Liver (tissue), 3 donors: ENCODE results near the gene MRTFB.

ENCODE experiments used
- CTCF ChIP-seq: fragments of 150-350 bp; IDR thresholded peaks from 2 replicates; pipeline ENCODE4 v1.5.1; 2017; ENCODE audit warnings: improper control_type of control experiment, low read depth, low read length; ENCODE audit not compliant: missing input control
- EGR1 ChIP-seq, 2 donors: IDR thresholded peaks; 2 replicates each; pipeline ENCODE4 v1.6.1; 2016 to 2018; ENCODE audit warnings: antibody characterized with exemption in 2 of 2, low read depth in 2 of 2
- GABPA ChIP-seq, 2 donors: IDR thresholded peaks in 1 of 2; conservative IDR thresholded peaks in 1 of 2; 2 replicates each; pipeline ENCODE4 v1.6.1; 2016; ENCODE audit warnings: antibody characterized with exemption in 2 of 2, mild to moderate bottlenecking in 1 of 2, moderate library complexity in 1 of 2
- HNF4A ChIP-seq, 2 donors: conservative IDR thresholded peaks; 2 replicates each; pipeline ENCODE4 v1.6.1; 2016; ENCODE audit warnings: antibody characterized with exemption in 2 of 2, mild to moderate bottlenecking in 2 of 2
- JUND ChIP-seq, 2 donors: IDR thresholded peaks; 2 replicates each; pipeline ENCODE4 v1.6.1; 2016; ENCODE audit warnings: antibody characterized with exemption in 2 of 2
- RAD21 ChIP-seq, 2 donors: IDR thresholded peaks; 2 replicates each; pipeline ENCODE4 v1.6.1; 2016; ENCODE audit warnings: antibody characterized with exemption in 2 of 2, mild to moderate bottlenecking in 2 of 2
- REST ChIP-seq: IDR thresholded peaks from 2 replicates; pipeline ENCODE4 v1.6.1; 2016; ENCODE audit warnings: antibody characterized with exemption, mild to moderate bottlenecking
- RXRA ChIP-seq, 2 donors: IDR thresholded peaks; 2 replicates each; pipeline ENCODE4 v1.6.1; 2017 to 2018; ENCODE audit warnings: antibody characterized with exemption in 2 of 2, mild to moderate bottlenecking in 1 of 2
- TAF1 ChIP-seq: conservative IDR thresholded peaks from 2 replicates; pipeline ENCODE4 v1.6.1; 2016; ENCODE audit warnings: antibody characterized with exemption, mild to moderate bottlenecking
- YY1 ChIP-seq: IDR thresholded peaks from 2 replicates; pipeline ENCODE4 v1.6.1; 2016; ENCODE audit warnings: antibody characterized with exemption, mild to moderate bottlenecking
- TF ChIP-seq, protein P1 (sequence below): IDR thresholded peaks from 2 replicates; pipeline ENCODE4 v1.6.1; 2016; ENCODE audit warnings: antibody characterized with exemption
- donor health status: healthy.
- donor health status: healthy.

GRCh38 chr16:14041164-14041563 is 30.0 kb upstream of the MRTFB start:
- TF ChIP-seq RAD21 (IDR thresholded peaks at IDR 0.05): no peak
- TF ChIP-seq CTCF: no peak
- no peak for TF ChIP-seq HNF4A (conservative IDR thresholded peaks at IDR 0.05)
- TF ChIP-seq TAF1: no peak
- TF ChIP-seq GABPA (IDR thresholded peaks at IDR 0.05 in 1 of 2, conservative IDR thresholded peaks at IDR 0.05 in 1 of 2): no peak
- TF ChIP-seq REST: no peak
- TF ChIP-seq, protein P1, sequence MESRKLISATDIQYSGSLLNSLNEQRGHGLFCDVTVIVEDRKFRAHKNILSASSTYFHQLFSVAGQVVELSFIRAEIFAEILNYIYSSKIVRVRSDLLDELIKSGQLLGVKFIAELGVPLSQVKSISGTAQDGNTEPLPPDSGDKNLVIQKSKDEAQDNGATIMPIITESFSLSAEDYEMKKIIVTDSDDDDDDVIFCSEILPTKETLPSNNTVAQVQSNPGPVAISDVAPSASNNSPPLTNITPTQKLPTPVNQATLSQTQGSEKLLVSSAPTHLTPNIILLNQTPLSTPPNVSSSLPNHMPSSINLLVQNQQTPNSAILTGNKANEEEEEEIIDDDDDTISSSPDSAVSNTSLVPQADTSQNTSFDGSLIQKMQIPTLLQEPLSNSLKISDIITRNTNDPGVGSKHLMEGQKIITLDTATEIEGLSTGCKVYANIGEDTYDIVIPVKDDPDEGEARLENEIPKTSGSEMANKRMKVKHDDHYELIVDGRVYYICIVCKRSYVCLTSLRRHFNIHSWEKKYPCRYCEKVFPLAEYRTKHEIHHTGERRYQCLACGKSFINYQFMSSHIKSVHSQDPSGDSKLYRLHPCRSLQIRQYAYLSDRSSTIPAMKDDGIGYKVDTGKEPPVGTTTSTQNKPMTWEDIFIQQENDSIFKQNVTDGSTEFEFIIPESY: no peak
- TF ChIP-seq YY1: no peak
- no peak for TF ChIP-seq JUND (IDR thresholded peaks at IDR 0.05)
- no peak for TF ChIP-seq EGR1 (IDR thresholded peaks at IDR 0.05; ENCODE audit: low read depth in 2 of 2)
- TF ChIP-seq RXRA (IDR thresholded peaks at IDR 0.05): no peak
